Erythroblast (primary cell): ENCODE results near the gene BCKDK.

Source experiments
- GATA1 ChIP-seq: IDR thresholded peaks from 2 replicates; pipeline ENCODE4 v1.6.1; 2011; ENCODE audit warnings: low read depth, mild to moderate bottlenecking, control low read depth, low read length, moderate library complexity
- POLR2A ChIP-seq: IDR thresholded peaks from 2 replicates; pipeline ENCODE4 v1.6.1; 2011; ENCODE audit warnings: mild to moderate bottlenecking, low read length

- TF ChIP-seq GATA1, result no peak
- TF ChIP-seq POLR2A, result no peak
These were observed 43.2 kb upstream of the BCKDK start for GRCh38 chr16:31064882-31065461.
